ENCODE data around the gene TBX2.

DNA sequence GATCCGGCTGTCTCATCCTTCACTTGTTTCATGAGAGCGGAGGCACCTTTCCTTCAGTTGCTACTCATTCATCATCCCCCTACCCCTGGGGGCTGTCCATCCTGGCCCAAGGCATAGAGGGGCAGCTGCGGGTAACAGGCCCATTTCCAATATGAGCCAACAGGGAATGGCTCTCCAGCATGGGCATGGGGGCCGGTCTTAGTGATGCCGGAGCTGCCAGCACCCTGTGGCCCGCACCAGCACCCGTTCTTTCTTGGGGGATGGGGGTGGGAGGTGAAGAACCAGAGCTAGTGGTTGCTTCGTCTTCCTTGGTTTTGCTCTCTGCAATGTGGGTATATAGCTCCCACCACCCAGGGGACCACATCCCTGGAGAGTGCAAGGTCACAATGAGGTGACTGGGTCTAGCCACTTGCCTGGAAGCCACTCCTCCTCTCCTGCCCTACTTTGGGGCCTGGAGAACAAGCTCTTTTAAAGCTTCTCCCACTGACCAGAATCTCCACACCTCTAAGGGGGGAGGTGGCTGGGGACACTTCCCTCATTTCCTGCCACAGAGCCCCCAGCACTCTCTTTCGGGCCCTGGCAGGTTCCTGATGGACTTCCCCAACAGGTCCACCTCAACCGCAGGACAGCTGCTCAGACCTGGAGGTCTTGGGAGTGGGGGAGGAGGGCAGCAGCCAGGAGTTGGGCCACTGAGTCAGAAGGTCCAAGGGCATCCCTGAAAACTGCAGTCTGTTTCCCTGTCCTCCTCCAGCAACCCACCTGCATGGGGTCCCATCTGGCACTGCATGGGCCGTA, 11.9 kb upstream of the TBX2 start:
- TF ChIP-seq, protein P1, sequence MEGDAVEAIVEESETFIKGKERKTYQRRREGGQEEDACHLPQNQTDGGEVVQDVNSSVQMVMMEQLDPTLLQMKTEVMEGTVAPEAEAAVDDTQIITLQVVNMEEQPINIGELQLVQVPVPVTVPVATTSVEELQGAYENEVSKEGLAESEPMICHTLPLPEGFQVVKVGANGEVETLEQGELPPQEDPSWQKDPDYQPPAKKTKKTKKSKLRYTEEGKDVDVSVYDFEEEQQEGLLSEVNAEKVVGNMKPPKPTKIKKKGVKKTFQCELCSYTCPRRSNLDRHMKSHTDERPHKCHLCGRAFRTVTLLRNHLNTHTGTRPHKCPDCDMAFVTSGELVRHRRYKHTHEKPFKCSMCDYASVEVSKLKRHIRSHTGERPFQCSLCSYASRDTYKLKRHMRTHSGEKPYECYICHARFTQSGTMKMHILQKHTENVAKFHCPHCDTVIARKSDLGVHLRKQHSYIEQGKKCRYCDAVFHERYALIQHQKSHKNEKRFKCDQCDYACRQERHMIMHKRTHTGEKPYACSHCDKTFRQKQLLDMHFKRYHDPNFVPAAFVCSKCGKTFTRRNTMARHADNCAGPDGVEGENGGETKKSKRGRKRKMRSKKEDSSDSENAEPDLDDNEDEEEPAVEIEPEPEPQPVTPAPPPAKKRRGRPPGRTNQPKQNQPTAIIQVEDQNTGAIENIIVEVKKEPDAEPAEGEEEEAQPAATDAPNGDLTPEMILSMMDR (conservative IDR thresholded peaks at IDR 0.05; ENCODE audit: low read depth, low read length): no peak
- no peak for TF ChIP-seq EZH2 (IDR thresholded peaks at IDR 0.05; ENCODE audit: borderline replicate concordance, low read depth, low read length, poor library complexity, severe bottlenecking)

Measured in A673 (cell line).